Stimulated activated CD4-positive, alpha-beta T cell treated with anti-CD3 and anti-CD28 coated beads, Interleukin-12 subunit alpha, Interleukin-12 subunit beta, amount 100 ng/mL, for 48 hours (primary cell): ENCODE results near the gene SMARCA2.

ENCODE experiments used
- DNase-seq, 3 donors: peaks; one replicate each; pipeline ENCODE4 v3.0.0-alpha.2; 2020; ENCODE audit warnings: low read depth in 2 of 3, low spot score in 1 of 3

The SMARCA2 gene

DNA sequence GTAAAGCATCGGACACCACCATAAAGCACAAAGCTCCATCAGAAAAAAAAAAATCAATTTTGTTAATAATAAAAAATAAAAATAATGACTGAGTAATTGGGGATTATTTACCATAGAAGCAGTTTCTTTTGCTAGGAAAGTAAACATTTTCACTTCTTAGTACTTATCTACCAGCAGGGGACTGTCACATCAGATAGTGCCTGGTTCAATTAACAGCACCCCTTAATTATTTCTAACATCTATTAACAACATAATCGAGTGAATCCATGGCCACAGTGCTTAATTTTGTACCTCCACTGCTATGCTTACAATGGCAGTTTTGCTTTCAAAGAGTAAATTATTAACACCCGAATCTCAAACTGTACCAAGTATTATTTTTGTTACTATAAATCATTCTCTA is 221.7 kb downstream of the SMARCA2 start:
- DNase-seq: no peak

DNA sequence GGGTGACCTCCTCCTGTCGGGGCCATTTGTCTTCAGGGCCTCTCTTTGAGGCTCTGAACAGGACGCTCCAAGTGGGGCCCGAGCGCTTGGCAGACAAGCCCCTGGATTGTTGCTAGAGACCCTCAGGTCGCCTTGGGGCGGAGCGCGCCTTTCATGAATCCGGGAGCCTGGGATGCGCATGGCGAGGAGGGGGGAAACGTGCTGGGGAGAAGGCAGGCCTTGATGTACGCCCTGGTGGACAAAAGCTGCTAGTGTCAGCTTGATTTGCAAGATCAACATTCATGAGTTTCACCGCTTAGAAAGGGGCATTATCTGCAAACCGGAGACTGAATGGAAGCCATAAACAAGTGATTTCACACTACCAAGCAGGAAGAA is 226.3 kb downstream of the SMARCA2 start:
- DNase-seq: no peak

DNA sequence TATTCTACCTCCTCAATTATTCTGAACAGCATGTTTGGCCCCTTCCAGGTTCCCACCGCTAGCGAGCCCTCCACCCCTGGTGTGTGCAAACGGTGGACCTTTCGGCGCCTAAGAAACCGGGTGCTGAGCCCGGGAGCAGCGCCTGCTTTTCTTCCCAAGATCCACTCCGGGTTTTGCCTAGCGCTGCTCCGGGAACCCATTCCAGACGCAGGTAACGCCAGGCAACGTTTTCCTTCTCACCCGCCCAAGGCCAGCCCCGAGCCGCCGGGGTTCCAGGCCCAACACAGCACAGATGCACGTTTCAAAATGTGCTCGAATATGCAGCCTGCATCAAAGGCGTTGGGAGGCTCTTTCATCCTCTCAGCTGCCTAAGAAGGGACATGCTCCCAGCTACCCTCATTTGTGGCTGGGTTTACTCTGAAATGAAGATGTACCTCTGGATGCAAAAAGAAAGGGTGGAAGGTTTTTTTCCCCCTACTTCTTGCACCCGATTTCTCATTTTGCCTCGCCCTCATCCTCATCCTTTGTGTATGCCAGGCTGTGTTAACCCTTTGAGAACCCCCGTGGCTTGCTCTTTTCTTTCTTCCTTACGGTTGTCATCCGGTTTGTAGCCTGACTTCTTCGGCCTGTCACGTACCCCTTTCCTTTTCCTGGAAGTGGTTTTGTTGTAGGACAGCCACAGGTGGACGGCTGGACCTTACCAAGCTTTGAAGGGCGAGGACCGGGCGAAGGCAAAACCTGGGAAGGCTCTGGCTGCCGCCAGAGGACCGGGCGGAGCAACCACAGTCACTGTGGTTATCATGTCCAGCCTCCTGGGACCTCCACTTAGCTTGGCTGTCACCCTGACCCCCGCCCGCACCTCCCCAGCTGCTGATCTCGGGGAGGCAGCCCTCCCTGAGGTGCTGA is 226.9 kb downstream of the SMARCA2 start:
- DNase-seq: peak; percentile 61 to 83 (median 67)

DNA sequence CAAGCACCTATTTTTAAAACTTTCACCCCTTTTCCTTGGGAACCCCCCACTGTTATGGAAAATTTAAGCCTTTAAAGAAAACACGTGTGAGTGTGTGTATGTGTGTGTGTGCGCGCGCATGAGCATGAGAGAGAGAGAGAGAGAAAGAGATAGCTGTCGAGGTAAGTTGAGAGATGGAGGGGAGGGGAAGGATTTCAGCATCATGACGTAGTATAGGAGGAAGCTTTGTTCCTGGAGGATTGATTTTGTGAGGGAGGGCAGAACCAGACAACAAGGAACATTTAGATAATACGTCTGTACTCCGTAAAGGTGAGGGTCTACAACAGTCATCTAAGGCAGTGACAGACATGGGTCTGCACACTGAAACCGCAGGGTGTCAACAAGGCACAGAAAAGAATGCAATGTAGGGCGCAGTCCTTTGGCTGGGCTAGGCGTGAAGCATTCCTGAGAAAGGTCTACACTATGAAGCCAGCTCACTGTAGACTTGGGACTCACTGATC is 227.7 kb downstream of the SMARCA2 start:
- DNase-seq: no peak
